ENCODE data around the gene ITGAL.
A peak's percentile ranks its signal among the peaks of the same experiment; 100 is the strongest.
"Not testable (repeated sequence)": the region's sequence is repeated elsewhere in the genome, so short reads cannot be mapped to it uniquely, and the experiment has no call there.

ITGAL gene

DNA sequence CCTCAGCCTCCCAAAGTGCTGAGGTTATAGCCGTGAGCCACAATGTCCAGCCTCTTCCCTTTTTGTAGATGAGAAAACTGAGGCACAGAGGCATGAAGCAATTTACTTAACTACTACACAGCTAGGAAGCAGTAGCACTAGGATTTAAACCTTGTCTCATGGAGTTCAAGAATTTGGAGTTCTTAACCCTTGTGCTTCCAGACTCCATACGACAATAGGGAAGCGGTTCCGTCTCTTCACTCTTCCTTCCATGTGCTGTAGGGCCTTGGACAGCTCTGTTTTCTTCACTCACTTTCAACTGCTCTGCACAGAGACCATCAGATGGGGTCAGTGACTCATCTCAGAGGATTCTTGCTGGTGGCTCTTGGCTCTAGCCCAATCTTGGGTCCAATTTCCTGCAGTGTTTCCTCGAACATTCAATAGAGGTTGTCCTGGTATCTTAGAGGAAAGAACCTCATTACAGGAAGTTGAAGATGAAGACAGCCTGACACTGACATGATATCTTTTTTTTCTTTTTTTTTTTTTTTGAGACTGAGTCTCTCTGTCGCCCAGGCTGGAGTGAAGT, 19.3 kb downstream of the ITGAL start:
- DNase-seq (ENCODE audit: low spot score): peak; percentile 79
- FAIRE-seq: peak; percentile 84

DNA sequence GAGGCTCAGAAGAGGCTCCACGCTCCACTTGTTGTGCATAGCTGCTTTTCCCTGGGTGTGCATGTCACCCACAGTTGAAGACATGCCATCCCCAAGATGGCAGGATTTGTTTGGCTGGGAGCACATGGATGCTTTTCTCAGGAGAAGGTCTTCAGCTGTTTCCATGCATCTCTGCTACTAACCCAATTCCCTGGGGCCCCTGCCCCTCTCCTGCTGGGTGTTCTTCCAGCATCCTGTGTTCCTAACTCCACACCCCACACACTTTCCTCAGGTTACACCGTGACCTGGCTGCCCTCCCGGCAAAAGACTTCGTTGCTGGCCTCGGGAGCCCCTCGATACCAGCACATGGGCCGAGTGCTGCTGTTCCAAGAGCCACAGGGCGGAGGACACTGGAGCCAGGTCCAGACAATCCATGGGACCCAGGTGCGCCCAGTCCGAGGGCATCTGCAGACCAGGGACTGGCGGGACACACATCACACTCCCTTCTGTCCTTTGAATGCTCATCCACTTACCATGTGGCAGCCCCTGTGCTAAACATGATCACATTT, 21.5 kb downstream of the ITGAL start:
- FAIRE-seq (no peak), DNase-seq (ENCODE audit: low spot score) (no peak)

DNA sequence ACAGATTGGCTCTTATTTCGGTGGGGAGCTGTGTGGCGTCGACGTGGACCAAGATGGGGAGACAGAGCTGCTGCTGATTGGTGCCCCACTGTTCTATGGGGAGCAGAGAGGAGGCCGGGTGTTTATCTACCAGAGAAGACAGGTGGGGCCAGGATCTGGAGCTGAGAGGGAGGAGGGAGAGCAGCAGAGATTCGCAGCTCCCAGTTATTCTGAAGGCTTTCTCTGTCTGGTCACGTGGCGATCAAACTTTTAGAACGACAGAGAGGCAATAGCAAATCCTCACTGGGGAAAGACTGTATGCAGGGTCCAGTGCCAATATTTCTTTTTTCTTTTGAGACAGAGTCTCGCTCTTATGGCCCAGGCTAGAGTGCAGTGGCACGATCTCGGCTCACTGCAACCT, 22.2 kb downstream of the ITGAL start:
- DNase-seq (ENCODE audit: low spot score) (no peak), FAIRE-seq (no peak)

DNA sequence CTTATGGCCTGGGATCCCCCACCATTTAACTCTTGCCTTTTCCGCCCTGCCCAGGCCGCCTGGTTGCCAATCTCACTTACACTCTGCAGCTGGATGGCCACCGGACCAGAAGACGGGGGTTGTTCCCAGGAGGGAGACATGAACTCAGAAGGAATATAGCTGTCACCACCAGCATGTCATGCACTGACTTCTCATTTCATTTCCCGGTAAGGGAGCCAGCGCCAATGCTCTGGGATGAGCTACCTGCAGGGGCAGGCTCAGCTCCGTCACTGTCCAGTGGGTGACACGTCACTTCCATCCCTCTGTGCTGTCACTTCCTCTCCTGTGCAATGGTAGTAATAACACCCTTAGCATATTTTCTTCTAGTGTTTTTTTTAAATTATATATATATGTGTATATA, 26.7 kb downstream of the ITGAL start:
- DNase-seq (ENCODE audit: low spot score): no peak
- no peak for FAIRE-seq

GRCh38 chr16:30503403-30504296, 31.1 kb downstream of the ITGAL start:
- no peak for DNase-seq (ENCODE audit: low spot score)

DNA sequence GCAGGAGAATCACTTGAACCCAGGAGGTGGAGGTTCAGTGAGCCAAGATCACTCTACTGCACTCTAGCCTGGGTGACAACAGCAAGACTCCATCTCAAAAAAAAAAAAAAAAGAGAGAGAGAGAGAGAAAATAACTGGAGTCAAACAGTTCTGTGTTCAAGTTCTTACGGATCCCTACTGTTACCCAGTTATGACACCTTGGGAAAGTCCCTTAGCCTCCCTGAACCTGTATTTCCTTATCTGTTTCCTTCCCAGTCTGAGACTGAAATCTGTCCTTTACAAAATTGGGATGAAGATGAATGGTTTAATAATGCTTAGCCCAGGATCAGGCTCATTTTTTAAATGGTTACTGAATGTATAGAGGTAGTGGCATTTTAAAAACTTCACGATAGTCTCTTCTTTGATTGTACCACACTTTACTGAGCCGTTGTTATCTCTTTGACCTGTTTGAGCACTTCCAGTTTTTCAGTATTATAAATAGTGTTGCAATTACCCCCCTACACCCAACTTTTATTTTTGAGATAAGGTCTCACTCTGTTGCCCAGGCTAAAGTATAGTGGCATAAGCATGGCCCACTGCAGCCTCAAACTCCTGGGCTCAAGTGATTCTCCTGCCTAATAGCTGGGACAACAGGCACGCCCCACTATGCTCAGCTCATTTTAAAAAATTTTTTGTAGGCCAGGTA, 36.7 kb downstream of the ITGAL start:
- FAIRE-seq (no peak), DNase-seq (ENCODE audit: low spot score) (no peak)

More at GRCh38 chr16:30503403-30504296, 31.1 kb downstream of the ITGAL start:
- no peak for FAIRE-seq

DNA sequence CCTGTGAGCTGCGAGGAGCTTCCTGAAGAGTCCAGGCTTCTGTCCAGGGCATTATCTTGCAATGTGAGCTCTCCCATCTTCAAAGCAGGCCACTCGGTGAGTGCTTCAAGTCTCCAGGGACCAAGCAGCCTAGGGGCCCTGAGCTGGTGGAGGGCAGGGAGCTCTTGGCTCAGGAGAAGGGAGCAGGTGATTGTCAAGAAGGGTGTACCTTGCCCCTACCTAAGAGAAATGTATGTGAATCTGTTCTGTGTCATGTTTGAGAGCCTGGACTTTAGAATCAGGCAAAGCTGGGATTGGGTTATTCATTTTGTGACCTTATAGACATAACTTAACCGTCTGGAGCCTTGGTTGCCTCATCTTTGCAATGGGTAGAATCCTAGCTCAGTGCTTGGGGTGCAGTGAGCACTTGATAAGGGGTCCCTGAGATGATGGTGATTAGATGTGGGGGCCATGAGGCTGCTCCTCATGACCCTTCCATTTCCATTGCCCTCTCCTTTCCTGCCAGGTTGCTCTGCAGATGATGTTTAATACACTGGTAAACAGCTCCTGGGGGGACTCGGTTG, 37.9 kb downstream of the ITGAL start:
- FAIRE-seq (no peak), DNase-seq (ENCODE audit: low spot score) (no peak)

GRCh38 chr16:30511509-30511908, 39.0 kb downstream of the ITGAL start:
- FAIRE-seq (no peak), DNase-seq (ENCODE audit: low spot score) (no peak)

- FAIRE-seq (no peak), DNase-seq (ENCODE audit: low spot score) (no peak)
These were observed 42.7 kb downstream of the ITGAL start for GRCh38 chr16:30515275-30515674.

GRCh38 chr16:30518552-30518951, 46.0 kb downstream of the ITGAL start:
- FAIRE-seq (no peak), DNase-seq (ENCODE audit: low spot score) (no peak)

- DNase-seq (ENCODE audit: low spot score): no peak
- FAIRE-seq: no peak
These were observed 46.8 kb downstream of the ITGAL start for GRCh38 chr16:30519120-30520049.

DNA sequence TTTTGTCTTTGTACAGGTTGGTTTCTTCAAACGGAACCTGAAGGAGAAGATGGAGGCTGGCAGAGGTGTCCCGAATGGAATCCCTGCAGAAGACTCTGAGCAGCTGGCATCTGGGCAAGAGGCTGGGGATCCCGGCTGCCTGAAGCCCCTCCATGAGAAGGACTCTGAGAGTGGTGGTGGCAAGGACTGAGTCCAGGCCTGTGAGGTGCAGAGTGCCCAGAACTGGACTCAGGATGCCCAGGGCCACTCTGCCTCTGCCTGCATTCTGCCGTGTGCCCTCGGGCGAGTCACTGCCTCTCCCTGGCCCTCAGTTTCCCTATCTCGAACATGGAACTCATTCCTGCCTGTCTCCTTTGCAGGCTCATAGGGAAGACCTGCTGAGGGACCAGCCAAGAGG, 48.9 kb downstream of the ITGAL start:
- FAIRE-seq (no peak), DNase-seq (ENCODE audit: low spot score) (no peak)

- DNase-seq (ENCODE audit: low spot score): peak; percentile 83
- peak; percentile 58 for FAIRE-seq
These were observed 49.5 kb downstream of the ITGAL start for GRCh38 chr16:30521873-30522641.

DNA sequence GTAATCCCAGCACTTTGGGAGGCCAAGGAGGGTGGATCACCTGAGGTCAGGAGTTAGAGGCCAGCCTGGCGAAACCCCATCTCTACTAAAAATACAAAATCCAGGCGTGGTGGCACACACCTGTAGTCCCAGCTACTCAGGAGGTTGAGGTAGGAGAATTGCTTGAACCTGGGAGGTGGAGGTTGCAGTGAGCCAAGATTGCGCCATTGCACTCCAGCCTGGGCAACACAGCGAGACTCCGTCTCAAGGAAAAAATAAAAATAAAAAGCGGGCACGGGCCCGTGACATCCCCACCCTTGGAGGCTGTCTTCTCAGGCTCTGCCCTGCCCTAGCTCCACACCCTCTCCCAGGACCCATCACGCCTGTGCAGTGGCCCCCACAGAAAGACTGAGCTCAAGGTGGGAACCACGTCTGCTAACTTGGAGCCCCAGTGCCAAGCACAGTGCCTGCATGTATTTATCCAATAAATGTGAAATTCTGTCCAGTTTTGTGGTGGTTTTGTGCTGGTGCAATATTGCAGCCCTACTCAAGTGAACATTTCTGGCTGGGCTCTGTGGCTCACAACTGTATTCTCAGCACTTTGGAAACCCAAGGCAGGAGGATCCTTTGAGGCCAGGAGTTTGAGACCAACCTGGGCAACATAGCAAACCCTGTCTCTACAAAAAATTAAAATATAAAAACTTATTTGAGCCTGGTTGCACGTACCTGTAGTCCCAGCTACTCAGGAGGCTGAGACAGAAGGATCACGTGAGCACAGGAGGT, 50.3 kb downstream of the ITGAL start:
- DNase-seq (ENCODE audit: low spot score); FAIRE-seq: not testable (repeated sequence)

- FAIRE-seq (no peak), DNase-seq (ENCODE audit: low spot score) (no peak)
These were observed 51.4 kb downstream of the ITGAL start for GRCh38 chr16:30523768-30524574.

GRCh38 chr16:30524575-30525568, 52.3 kb downstream of the ITGAL start:
- no peak for DNase-seq (ENCODE audit: low spot score)
- FAIRE-seq: no peak

DNA sequence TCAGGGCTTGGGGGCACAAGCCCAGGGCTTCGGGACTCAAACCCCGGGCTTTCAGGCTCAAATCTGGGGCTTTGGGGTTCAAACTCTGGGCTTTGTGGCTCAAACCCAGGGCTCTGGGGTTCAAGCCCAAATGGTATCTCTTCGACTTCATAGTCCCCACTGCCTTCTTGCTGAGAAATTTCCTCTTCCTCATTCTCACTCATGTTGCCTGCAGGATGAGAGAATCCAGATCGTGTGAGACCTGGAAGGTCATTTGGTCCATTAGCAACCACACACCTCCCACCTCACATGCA, 53.2 kb downstream of the ITGAL start:
- DNase-seq (ENCODE audit: low spot score) (no peak), FAIRE-seq (no peak)

Measured in RCC 7860 (cell line).